Measurements from ENCODE around the gene PRPSAP2.

GRCh38 chr17:18960803-18961511, 103.0 kb downstream of the PRPSAP2 start:
- TF ChIP-seq CTCF (IDR thresholded peaks at IDR 0.05) (peak; percentile 79 to 87 (median 81)), POLR2A (IDR thresholded peaks at IDR 0.05) (no peak)
